ENCODE data around the gene LAD1. TPM values are rescaled to one million over a fixed set of nuclear protein-coding genes. Genes with fewer than 3 reads are reported as not detected.

LAD1 gene
- total RNA-seq, 1 experiment from 2014 or later, result 30.1 TPM

DNA sequence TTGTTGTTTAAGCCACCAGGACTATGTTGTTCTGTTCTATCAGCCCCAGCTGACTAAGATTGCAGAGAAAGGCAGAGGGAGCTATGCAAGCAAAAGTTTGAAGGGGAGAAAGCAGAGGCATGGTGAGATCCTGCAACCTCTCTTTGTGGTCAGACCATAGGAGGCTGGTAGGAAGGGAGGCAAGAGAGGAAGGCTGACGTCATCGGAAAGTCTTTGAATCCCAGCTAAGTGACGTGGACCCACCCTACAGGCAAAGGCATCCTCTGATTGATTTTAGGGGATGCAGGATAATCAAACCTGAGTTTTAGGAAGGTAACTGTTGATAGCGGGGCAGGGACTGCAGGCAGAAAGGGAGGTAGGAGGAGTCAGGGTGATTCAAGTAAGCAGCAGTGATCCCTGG lies 45.7 kb upstream of the LAD1 start:
- no peak overlapping the region for H2BK5ac ChIP-seq (ENCODE audit: insufficient read length, low read length)
- no CpG with 5 or more reads among the region's 4 CpGs for WGBS (ENCODE audit: extremely low coverage, insufficient read length, low lambda C conversion rate)

More for the DNA sequence above, 45.7 kb upstream of the LAD1 start:
- H3K4me1 Mint-ChIP-seq, result peaks cover 19 to 25% of the 10 kb centered on the region in 2 experiments
- Histone ChIP-seq H4K5ac (ENCODE audit: insufficient read length, low read depth, low read length) (no peak overlapping the region), H4K8ac (replicated peaks; ENCODE audit: insufficient read length, low read depth, low read length) (no peak overlapping the region), H2BK12ac (ENCODE audit: insufficient read length, low read depth, low read length) (no peak overlapping the region), H2BK120ac (ENCODE audit: low read depth, low read length, poor library complexity, severe bottlenecking) (no peak overlapping the region), H3K23me2 (ENCODE audit: insufficient read length, low read depth, low read length, poor library complexity, severe bottlenecking) (no peaks in the 10 kb centered on the region), H3K27me3 (ENCODE audit: insufficient read depth, low read length) (no peaks in the 10 kb centered on the region), H3K23ac (ENCODE audit: insufficient read length, low read depth, low read length) (no peak overlapping the region), H3K4me1 (ENCODE audit: insufficient read depth, low read length) (peaks cover 2% of the 10 kb centered on the region; the same call in 1 of the 2 replicates), H3K4ac (ENCODE audit: low read depth, low read length) (no peak overlapping the region), H2BK20ac (ENCODE audit: low read depth, low read length, poor library complexity, severe bottlenecking) (no peak overlapping the region), H3K14ac (ENCODE audit: insufficient read depth, low read length) (no peak overlapping the region), H3K79me1 (ENCODE audit: insufficient read depth, low read depth, low read length, poor library complexity, severe bottlenecking) (no peaks in the 10 kb centered on the region), H3K4me2 (ENCODE audit: insufficient read depth, insufficient read length, low read length) (no peak overlapping the region), H3K9ac (ENCODE audit: extremely low read depth, insufficient read length, low read length) (no peak overlapping the region), H3K18ac (ENCODE audit: insufficient read length, low read depth, low read length) (no peak overlapping the region), H2BK15ac (ENCODE audit: low read depth, low read length) (no peak overlapping the region), H3K56ac (ENCODE audit: insufficient read length, low read depth, low read length) (no peak overlapping the region), H3K9me3 (ENCODE audit: control insufficient read depth, low read depth, low read length) (no peaks in the 10 kb centered on the region), H4K91ac (ENCODE audit: insufficient read length, low read depth, low read length) (no peak overlapping the region), H2AFZ (ENCODE audit: low read length) (no peak overlapping the region), H3T11ph (ENCODE audit: low read length) (no peak overlapping the region), H4K20me1 (ENCODE audit: control insufficient read depth, insufficient read depth, insufficient read length) (no peaks in the 10 kb centered on the region), H2AK5ac (ENCODE audit: insufficient read length, low read length) (no peak overlapping the region), H3K27ac (ENCODE audit: insufficient read length, low read depth, low read length) (no peak overlapping the region), H3K79me2 (ENCODE audit: insufficient read depth, low read length) (no peaks in the 10 kb centered on the region)
- H3K27me3 Mint-ChIP-seq (ENCODE audit: low read depth), result peaks cover 5% of the 10 kb centered on the region
- TF ChIP-seq, protein P1, sequence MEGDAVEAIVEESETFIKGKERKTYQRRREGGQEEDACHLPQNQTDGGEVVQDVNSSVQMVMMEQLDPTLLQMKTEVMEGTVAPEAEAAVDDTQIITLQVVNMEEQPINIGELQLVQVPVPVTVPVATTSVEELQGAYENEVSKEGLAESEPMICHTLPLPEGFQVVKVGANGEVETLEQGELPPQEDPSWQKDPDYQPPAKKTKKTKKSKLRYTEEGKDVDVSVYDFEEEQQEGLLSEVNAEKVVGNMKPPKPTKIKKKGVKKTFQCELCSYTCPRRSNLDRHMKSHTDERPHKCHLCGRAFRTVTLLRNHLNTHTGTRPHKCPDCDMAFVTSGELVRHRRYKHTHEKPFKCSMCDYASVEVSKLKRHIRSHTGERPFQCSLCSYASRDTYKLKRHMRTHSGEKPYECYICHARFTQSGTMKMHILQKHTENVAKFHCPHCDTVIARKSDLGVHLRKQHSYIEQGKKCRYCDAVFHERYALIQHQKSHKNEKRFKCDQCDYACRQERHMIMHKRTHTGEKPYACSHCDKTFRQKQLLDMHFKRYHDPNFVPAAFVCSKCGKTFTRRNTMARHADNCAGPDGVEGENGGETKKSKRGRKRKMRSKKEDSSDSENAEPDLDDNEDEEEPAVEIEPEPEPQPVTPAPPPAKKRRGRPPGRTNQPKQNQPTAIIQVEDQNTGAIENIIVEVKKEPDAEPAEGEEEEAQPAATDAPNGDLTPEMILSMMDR (conservative IDR thresholded peaks at IDR 0.05), result no peak
- no peak overlapping the region for H3K27ac Mint-ChIP-seq
- DNase-seq, result peak; percentile 30
- H3K4me3 Mint-ChIP-seq, result no peak overlapping the region
- H3K9me3 Mint-ChIP-seq, result peaks cover 0 to 5% of the 10 kb centered on the region in 2 experiments; a peak in 2 of 5 replicates
- no peaks in the 10 kb centered on the region for H3K36me3 Mint-ChIP-seq (ENCODE audit: insufficient read depth in 1 of 3, low read depth in 3 of 3)
